ENCODE data around the gene EFNA2. TPM values are rescaled to one million over a fixed set of nuclear protein-coding genes. Genes with fewer than 3 reads are reported as not detected.

The EFNA2 gene
- total and polyA plus RNA-seq, 2 of the 8 experiments (the other 6 are each of a cell fraction or from before 2014, with no cell fraction given) = 4.0 to 7.0 TPM

GRCh38 chr19:1272423-1273262 is 13.0 kb upstream of the EFNA2 start:
- H3K79me1 ChIP-seq (ENCODE audit: low read depth, low read length) = peaks cover 22% of the 10 kb centered on the region
- H3K27ac ChIP-seq (ENCODE audit: low read depth, low read length) = no peak overlapping the region
- H3K14ac ChIP-seq (ENCODE audit: insufficient read length) = no peak overlapping the region
- no peak overlapping the region for H2BK15ac ChIP-seq (ENCODE audit: low read length)
- no peak overlapping the region for H4K5ac ChIP-seq (ENCODE audit: insufficient read length, low read depth, low read length)
- no peak overlapping the region for H2BK120ac ChIP-seq (replicated peaks; ENCODE audit: low read depth, low read length)
- H3K4me1 ChIP-seq (replicated peaks in 1 of 4; ENCODE audit: control insufficient read depth in 3 of 4, insufficient read depth in 4 of 4, low read length in 3 of 4) = peaks cover 4 to 38% (median 31%) of the 10 kb centered on the region in 4 experiments
- peaks cover 18% of the 10 kb centered on the region; the same call in 1 of the 2 replicates for H3K23me2 ChIP-seq (ENCODE audit: low read depth, low read length)
- H3K23ac ChIP-seq (ENCODE audit: insufficient read length) = no peak overlapping the region
- H3K56ac ChIP-seq (replicated peaks; ENCODE audit: insufficient read length, low read depth, low read length) = no peak overlapping the region
- H3K9me3 ChIP-seq (ENCODE audit: insufficient read depth in 2 of 2, low read depth in 1 of 2, low read length in 1 of 2) = no peaks in the 10 kb centered on the region
- H3K36me3 ChIP-seq (ENCODE audit: control insufficient read depth in 2 of 4, insufficient read depth in 4 of 4, low read length in 3 of 4) = peaks cover 33 to 46% (median 41%) of the 10 kb centered on the region in 4 experiments
- 93% methylated on average over 33 of the region's 33 CpGs; no CpG with 5 or more reads in 1 of the 2 experiments for WGBS, 2 experiments (ENCODE audit: extremely low coverage in 1 of 2, insufficient coverage in 1 of 2, insufficient read length in 1 of 2, insufficient replicate concordance in 2 of 2, low coverage in 1 of 2, low lambda C conversion rate in 2 of 2, missing lambda C conversion rate in 1 of 2)
- no peak overlapping the region for H2BK5ac ChIP-seq (ENCODE audit: low read depth, low read length)
- peaks cover 7 to 23% of the 10 kb centered on the region in 2 experiments for H4K20me1 ChIP-seq (replicated peaks in 1 of 2; ENCODE audit: control insufficient read depth in 1 of 2, insufficient read depth in 2 of 2, low read length in 2 of 2)
- ChIA-PET POLR2A (ENCODE audit: partially characterized antibody) (interaction anchor here (0.6 to 11.4 kb wide), 26 partner anchors 11 to 423 kb away, joined by 3 to 331 read pairs (median 4); partner anchors contain the start of genes ATP5F1D, CBARP, CIRBP and GPX4), CTCF (ENCODE audit: partially characterized antibody) (interaction anchor here (0.6 to 3.1 kb wide), 3 partner anchors 11 to 147 kb away, joined by 3 to 29 read pairs (median 9); no protein-coding TSS in a partner anchor)
- peaks cover 0 to 3% (median 2%) of the 10 kb centered on the region in 4 experiments; a peak in 3 of 7 replicates for H3K27me3 ChIP-seq (replicated peaks in 1 of 4; ENCODE audit: control insufficient read depth in 3 of 4, extremely low read depth in 1 of 4, insufficient read depth in 3 of 4, low read length in 3 of 4)
- H2AFZ ChIP-seq (ENCODE audit: low read length) = no peak overlapping the region
- peak overlapping the region in 1 of 2 experiments; percentile 80; a peak in 1 of 4 replicates for H3K4me2 ChIP-seq (ENCODE audit: insufficient read depth in 1 of 2, low read depth in 2 of 2, low read length in 2 of 2)
- no peak overlapping the region for H3K4ac ChIP-seq (replicated peaks; ENCODE audit: insufficient read length, low read depth, low read length)
- no peak overlapping the region for H2BK12ac ChIP-seq (ENCODE audit: low read depth, low read length)
- FAIRE-seq (no peak), DNase-seq (ENCODE audit: low read depth in 1 of 2, low spot score in 2 of 2) (no peak)
- peaks cover 5 to 38% of the 10 kb centered on the region in 2 experiments for H3K79me2 ChIP-seq (ENCODE audit: control insufficient read depth in 1 of 2, insufficient read depth in 2 of 2, low read length in 2 of 2)
- peak overlapping the region; percentile 36; the same call in 1 of the 2 replicates for H4K8ac ChIP-seq (ENCODE audit: extremely low read depth, insufficient read depth, low read length)
- no peak overlapping the region for H2AK5ac ChIP-seq (ENCODE audit: low read depth, low read length)
- no peak overlapping the region for H2BK20ac ChIP-seq (ENCODE audit: low read length)
- no peak overlapping the region for H3K4me3 ChIP-seq (ENCODE audit: extremely low read depth in 1 of 4, insufficient read depth in 2 of 4, low read depth in 3 of 4, low read length in 4 of 4)
- H3K9ac ChIP-seq (replicated peaks in 1 of 4; ENCODE audit: extremely low read depth in 1 of 4, low read depth in 3 of 4, low read length in 3 of 4) = no peak overlapping the region
- H3K18ac ChIP-seq (ENCODE audit: extremely low read depth, low read length) = no peak overlapping the region
- H4K91ac ChIP-seq (replicated peaks; ENCODE audit: insufficient read length, low read length) = no peak overlapping the region
- TF ChIP-seq SIN3A (conservative IDR thresholded peaks at IDR 0.05 in 1 of 2, IDR thresholded peaks at IDR 0.05 in 1 of 2; ENCODE audit: low read depth in 1 of 2, low read length in 2 of 2) (no peak), KDM1A (IDR thresholded peaks at IDR 0.05; ENCODE audit: borderline replicate concordance, low read length) (no peak), YY1 (IDR thresholded peaks at IDR 0.05; ENCODE audit: low read depth, low read length) (no peak), GABPA (IDR thresholded peaks at IDR 0.05; ENCODE audit: borderline replicate concordance, insufficient read depth, low read length) (no peak), SAP30 (IDR thresholded peaks at IDR 0.05; ENCODE audit: insufficient read depth, insufficient replicate concordance, low read length) (no peak), POLR2AphosphoS5 (IDR thresholded peaks at IDR 0.05; ENCODE audit: low read depth, low read length) (no peak; the same call in 1 of the 2 replicates), EGR1 (IDR thresholded peaks at IDR 0.05; ENCODE audit: borderline replicate concordance, low read depth, low read length) (no peak), CHD1 (IDR thresholded peaks at IDR 0.05; ENCODE audit: low read depth, low read length) (no peak), POU5F1 (IDR thresholded peaks at IDR 0.05; ENCODE audit: low read depth, low read length) (no peak), BCL11A (IDR thresholded peaks at IDR 0.05; ENCODE audit: low read depth in 2 of 2, low read length in 2 of 2) (no peak), MAFK (IDR thresholded peaks at IDR 0.05; ENCODE audit: low read depth, low read length) (no peak)
